Effector CD8-positive, alpha-beta T cell (primary cell): ENCODE results near the gene STAT5A.
"Not testable (repeated sequence)": the region's sequence is repeated elsewhere in the genome, so short reads cannot be mapped to it uniquely, and the experiment has no call there.

Source experiments
- DNase-seq: peaks from one replicate; lab custom pipeline; 2025; lab: John Stamatoyannopoulos, UW

Gene STAT5A

DNA sequence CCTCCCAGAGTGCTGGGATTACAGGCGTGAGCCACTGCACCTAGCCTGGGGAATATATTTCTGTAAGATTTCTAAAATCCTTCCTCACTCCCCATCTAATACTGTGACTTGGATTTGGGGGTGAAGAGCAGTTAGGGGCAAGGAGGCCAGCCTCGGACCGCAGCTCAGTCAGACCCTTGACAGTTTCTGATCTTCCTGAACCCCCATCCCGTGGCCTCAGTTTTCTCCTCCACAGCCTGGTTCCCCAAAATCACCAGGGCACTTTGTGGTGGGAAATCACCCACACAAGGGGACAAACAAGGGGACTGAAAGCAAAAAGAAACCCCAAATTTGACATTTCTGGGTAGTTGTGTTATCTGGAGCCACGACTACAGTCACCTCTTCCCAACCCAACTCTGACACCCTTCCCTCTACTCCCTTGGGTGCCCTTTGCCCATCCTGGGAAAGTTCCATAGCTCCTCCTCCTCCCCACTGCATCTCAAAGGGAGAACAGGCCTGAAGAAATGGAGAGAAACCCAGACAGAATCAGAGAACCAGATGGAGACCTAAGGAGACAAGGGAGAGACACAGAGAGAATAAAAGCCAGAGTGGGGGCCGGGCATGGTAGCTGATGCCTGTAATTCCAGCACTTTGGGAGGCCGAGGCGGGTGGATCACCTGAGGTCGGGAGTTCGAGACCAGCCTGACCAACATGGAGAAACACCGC is 2.8 kb upstream of the STAT5A start:
- DNase-seq, result no peak

GRCh38 chr17:42286411-42287221 is 1.7 kb upstream of the STAT5A start:
- DNase-seq, result no peak

GRCh38 chr17:42287305-42287976 is 857 bp upstream of the STAT5A start:
- DNase-seq, result no peak

GRCh38 chr17:42288803-42289610 is 709 bp downstream of the STAT5A start:
- DNase-seq, result peak; percentile 23

- no peak for DNase-seq
Observed at GRCh38 chr17:42289611-42290181, 1.4 kb downstream of the STAT5A start.

DNA sequence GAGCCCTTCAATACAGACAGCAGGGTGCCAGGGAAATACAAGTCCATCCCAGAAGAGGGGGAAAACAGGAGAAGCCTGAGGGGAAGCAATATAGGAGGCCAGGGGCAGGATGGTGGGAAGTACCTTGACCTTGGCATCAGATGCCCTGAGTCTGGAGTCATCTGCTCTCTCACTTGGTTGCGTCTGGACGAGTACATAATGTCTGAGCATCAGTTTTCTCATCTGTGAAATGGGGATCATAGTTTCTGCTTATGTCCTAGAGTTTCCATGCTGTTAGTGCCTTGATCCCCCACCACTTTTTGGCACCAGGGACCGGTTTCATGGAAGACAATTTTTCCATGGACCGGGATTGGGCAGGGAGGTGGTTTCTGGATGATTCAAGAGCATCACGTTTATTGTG is 2.3 kb downstream of the STAT5A start:
- no peak for DNase-seq

GRCh38 chr17:42291129-42291528 is 2.8 kb downstream of the STAT5A start:
- DNase-seq, result no peak

DNA sequence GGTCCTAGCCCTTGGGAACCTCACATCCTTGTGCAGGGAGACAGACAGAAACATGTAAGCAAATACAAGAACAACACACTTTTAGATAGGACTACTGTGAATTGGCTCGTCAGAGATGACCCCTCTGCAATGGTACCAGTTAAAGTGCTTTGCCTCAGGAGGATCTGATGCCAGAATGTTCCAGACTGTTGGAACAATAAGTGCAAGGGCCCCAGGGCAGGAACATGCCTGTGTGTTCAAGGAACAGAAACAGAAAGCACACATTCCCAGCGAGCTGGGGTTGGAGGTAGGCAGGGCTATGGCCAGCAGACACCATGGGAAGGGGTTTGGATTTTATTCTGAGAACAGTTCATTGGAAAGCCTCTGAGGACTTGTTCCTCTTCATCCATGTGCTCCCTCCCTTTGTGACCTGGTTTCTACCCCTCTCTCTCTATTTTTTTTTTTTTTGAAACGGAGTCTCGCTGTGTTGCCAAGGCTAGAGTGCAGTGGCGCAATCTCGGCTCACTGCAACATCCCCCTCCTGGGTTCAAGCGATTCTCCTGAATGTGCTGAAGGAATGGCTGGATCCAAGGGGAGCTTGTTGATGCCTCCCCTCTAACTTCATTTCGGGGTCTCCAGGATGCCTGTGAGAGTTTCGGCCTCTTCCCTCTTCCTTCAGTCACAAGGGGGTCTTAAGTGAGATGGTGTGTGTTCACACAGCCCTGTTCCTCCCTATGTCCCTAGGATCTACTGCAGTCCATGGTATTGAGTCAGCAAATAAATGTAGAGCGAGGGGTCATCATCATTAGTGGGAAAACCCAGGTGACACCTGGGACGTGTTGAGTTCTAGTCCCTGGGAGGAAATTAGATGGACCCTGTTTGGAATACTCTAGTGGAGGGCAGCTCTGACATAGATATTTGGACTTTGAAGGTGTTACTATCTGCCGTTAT is 6.4 kb downstream of the STAT5A start:
- no peak for DNase-seq

DNA sequence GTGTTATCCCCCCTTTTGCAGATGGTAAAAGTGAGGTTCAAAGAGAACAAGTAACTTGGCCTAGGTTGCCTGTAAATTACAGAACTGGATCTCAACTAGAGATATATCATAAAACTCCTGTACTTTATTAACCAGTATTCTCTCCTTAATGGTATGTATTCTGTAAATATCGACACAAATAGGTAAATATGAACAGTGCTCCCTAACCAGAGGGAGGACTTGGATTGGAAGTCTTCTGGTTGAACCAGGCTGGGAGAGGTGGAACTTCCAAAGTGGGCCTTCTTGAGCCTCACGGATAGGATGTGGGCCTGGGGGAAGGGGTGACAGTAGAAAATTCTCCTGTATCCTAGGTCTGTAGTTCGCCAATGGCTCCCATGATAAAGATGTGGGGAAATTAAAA is 7.7 kb downstream of the STAT5A start:
- no peak for DNase-seq

- DNase-seq, result not testable (repeated sequence)
Observed at GRCh38 chr17:42297775-42298174, 9.5 kb downstream of the STAT5A start.

DNA sequence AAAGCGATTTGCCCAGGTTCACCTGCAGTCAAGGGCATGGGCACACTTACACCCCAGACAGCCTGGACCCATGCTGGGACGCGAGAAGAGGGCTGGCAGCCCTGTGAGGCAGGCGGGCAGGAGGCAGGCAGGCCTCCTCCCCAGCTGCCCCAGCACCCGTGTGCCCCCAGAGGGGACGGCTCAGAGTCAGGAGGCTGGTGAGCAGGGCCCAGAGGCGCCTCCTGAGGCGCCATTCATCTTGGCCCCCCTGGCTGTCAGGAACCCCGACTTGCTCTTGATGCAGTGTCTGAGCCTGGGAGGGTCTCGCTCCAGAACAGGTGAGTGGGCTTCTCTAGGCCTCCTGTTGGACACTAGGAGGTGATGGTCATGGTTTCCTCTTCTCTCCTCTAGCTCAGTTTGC is 11.1 kb downstream of the STAT5A start:
- not testable (repeated sequence) for DNase-seq

GRCh38 chr17:42299913-42300312 is 11.6 kb downstream of the STAT5A start:
- not testable (repeated sequence) for DNase-seq

- DNase-seq, result no peak
Observed at GRCh38 chr17:42301022-42301421, 12.7 kb downstream of the STAT5A start.

- DNase-seq, result no peak
Observed at GRCh38 chr17:42303694-42304093, 15.4 kb downstream of the STAT5A start.

GRCh38 chr17:42304187-42305030 is 16.1 kb downstream of the STAT5A start:
- DNase-seq, result no peak

GRCh38 chr17:42305031-42305330 is 16.7 kb downstream of the STAT5A start:
- DNase-seq, result not testable (repeated sequence)

GRCh38 chr17:42305543-42306384 is 17.5 kb downstream of the STAT5A start:
- no peak for DNase-seq

- DNase-seq, result no peak
Observed at GRCh38 chr17:42306385-42306667, 18.0 kb downstream of the STAT5A start.

- DNase-seq, result no peak
Observed at GRCh38 chr17:42307362-42307927, 19.1 kb downstream of the STAT5A start.
